Natural killer cell (primary cell): Measurements from ENCODE around the gene MFAP3L. TPM values are rescaled to one million over a fixed set of nuclear protein-coding genes. Genes with fewer than 3 reads are reported as not detected.

Source experiments
- ATAC-seq, 3 donors: fragments of 150-1000 bp in 2 of 3; fragments of 200-7000 bp in 1 of 3; cut with Tn5 transposase; 1 replicate in 1 of 3; 2 replicates in 2 of 3; pipeline ENCODE4 v1.10.0; 2021; ENCODE audit warnings: mild to moderate bottlenecking in 2 of 3, moderate library complexity in 2 of 3
- DNase-seq, 2 donors: peaks; one replicate each; pipeline versions ENCODE4 v3.0.0 to v3.0.0-alpha.2; 2013 to 2021; ENCODE audit warnings: mixed read lengths in 1 of 2
- H3K27ac ChIP-seq: one replicate; pipeline ENCODE4 v1.5.1; 2013; ENCODE audit warnings: mild to moderate bottlenecking, low read length
- H3K27me3 ChIP-seq: one replicate; pipeline ENCODE4 v1.6.1; 2013; ENCODE audit warnings: low read length; ENCODE audit not compliant: control insufficient read depth, insufficient read depth
- H3K36me3 ChIP-seq: one replicate; pipeline ENCODE4 v1.6.1; 2013; ENCODE audit warnings: low read length; ENCODE audit not compliant: control insufficient read depth, insufficient read depth
- H3K4me1 ChIP-seq: one replicate; pipeline ENCODE4 v1.6.1; 2013; ENCODE audit warnings: low read length; ENCODE audit not compliant: control insufficient read depth, insufficient read depth
- H3K4me3 ChIP-seq: one replicate; pipeline ENCODE4 v1.5.1; 2013; ENCODE audit warnings: low read length
- H3K9me3 ChIP-seq: one replicate; pipeline ENCODE4 v1.6.1; 2013; ENCODE audit warnings: low read length; ENCODE audit not compliant: control insufficient read depth, insufficient read depth
- H3K27ac Mint-ChIP-seq, 2 donors: one replicate each; pipeline ENCODE4 v1.8.0; 2022; ENCODE audit warnings: mild to moderate bottlenecking in 2 of 2, mixed read lengths in 2 of 2, moderate library complexity in 1 of 2
- H3K27me3 Mint-ChIP-seq, 2 donors: one replicate each; pipeline ENCODE4 v1.8.0; 2022; ENCODE audit warnings: low read depth in 2 of 2, mixed read lengths in 2 of 2
- H3K36me3 Mint-ChIP-seq: one replicate; pipeline ENCODE4 v1.8.0; 2022; ENCODE audit warnings: mixed read lengths
- H3K4me1 Mint-ChIP-seq, 2 donors: one replicate each; pipeline ENCODE4 v1.8.0; 2022; ENCODE audit warnings: mixed read lengths in 2 of 2
- H3K4me3 Mint-ChIP-seq: one replicate; pipeline ENCODE4 v1.8.0; 2022; ENCODE audit warnings: mild to moderate bottlenecking, moderate library complexity, mixed read lengths
- H3K9me3 Mint-ChIP-seq, 2 donors: one replicate each; pipeline ENCODE4 v1.8.0; 2022; ENCODE audit warnings: mixed read lengths in 2 of 2
- CTCF ChIP-seq: fragments of 200-600 bp; IDR thresholded peaks from one replicate; pipeline ENCODE4 v1.8.0; 2022; ENCODE audit warnings: antibody characterized with exemption
- WGBS: methylation state at CpG from one replicate; pipeline ENCODE4 v1.1.7; 2013; ENCODE audit warnings: missing lambda C conversion rate; ENCODE audit not compliant: insufficient coverage; 5-methylcytosine and 5-hydroxymethylcytosine counted together
- intact Hi-C: fragments of 100-400 bp; cut with micrococcal nuclease; formaldehyde crosslinking; loops from one replicate; pipeline ENCODE4 v1.14.2; 2022
- total RNA-seq, 4 donors: library from RNA; stranded (reverse); fragments of 120-200 nt in 1 of 4; gene quantifications; one replicate each; pipeline versions ENCODE4 v1.2.3 to v1.2.4, GENCODE V29; 2013 to 2022

Gene MFAP3L
- total RNA-seq, 3 donors from 2014 or later (not counting 1 experiment from before 2014, with no cell fraction given), result 2.8 to 5.6 (median 5.4) TPM

- no peak overlapping the region for H3K4me3 Mint-ChIP-seq
- WGBS, result 89% methylated on average over 2 of the region's 4 CpGs
These were observed 33.2 kb upstream of the MFAP3L start for GRCh38 chr4:170059421-170059820.

DNA sequence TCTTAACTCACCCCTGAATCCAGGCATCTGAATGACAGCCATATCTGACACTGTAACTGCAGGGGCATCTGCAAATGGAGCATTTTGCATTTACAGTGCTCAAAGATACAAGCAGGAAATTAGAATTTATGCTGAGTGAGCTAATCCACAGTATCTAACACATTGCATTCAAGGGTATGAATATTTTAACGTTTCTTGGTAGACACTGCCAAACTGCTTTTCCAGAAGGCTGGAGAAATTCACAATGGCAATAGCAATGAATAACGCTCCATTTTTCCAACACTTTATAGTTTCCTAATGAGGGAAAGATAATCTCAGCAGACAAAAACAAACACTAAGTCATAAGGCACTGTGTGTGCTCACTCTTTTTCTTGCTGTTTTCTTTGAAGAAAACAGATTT, 32.6 kb upstream of the MFAP3L start:
- WGBS, result 100% methylated on average over 1 of the region's 2 CpGs
- no peak overlapping the region for H3K4me3 ChIP-seq
- no peaks in the 10 kb centered on the region for H3K36me3 Mint-ChIP-seq

More at GRCh38 chr4:170059421-170059820, 33.2 kb upstream of the MFAP3L start:
- H3K9me3 ChIP-seq, result no peaks in the 10 kb centered on the region
- no peak for TF ChIP-seq CTCF
- intact Hi-C loops, result no loop called here
- H3K4me3 ChIP-seq, result no peak overlapping the region
- no peaks in the 10 kb centered on the region for H3K36me3 Mint-ChIP-seq
- H3K36me3 ChIP-seq, result no peaks in the 10 kb centered on the region
- no peaks in the 10 kb centered on the region for H3K4me1 ChIP-seq
- no peaks in the 10 kb centered on the region for H3K9me3 Mint-ChIP-seq
- H3K27me3 ChIP-seq, result no peaks in the 10 kb centered on the region
- no peak overlapping the region for H3K27ac Mint-ChIP-seq
- peaks cover 0 to 3% of the 10 kb centered on the region in 2 donors for H3K27me3 Mint-ChIP-seq
- no peak overlapping the region for H3K27ac ChIP-seq
- DNase-seq (no peak), ATAC-seq (no peak)
- H3K4me1 Mint-ChIP-seq, result no peaks in the 10 kb centered on the region

DNA sequence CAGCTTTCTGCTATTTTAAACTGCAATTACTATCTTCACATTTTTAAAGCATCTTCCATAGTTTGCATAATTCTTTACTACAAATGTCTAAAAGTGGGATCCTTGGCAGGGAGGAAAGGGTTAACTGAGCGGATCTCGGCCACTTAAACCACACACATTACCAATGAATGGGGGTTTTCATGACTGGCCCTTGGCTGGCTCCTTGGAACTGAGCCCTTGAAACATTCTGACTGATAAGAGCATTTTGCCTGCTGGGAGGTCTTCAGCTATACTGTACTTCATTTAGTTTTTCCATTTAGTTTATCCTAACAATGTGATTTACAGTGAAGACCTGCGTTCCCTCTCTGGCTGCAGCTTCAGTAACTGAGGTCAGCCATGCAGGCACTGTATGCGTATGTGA, 31.7 kb upstream of the MFAP3L start:
- no peak for ATAC-seq
- DNase-seq, result no peak
- intact Hi-C loops, result no loop called here
- H3K36me3 ChIP-seq, result no peaks in the 10 kb centered on the region
- TF ChIP-seq CTCF, result no peak
- H3K27ac Mint-ChIP-seq, result no peak overlapping the region
- WGBS, result 90% methylated on average over 4 of the region's 4 CpGs
- no peak overlapping the region for H3K4me3 Mint-ChIP-seq
- H3K36me3 Mint-ChIP-seq, result no peaks in the 10 kb centered on the region
- no peak overlapping the region for H3K4me3 ChIP-seq
- H3K4me1 ChIP-seq, result no peaks in the 10 kb centered on the region
- H3K4me1 Mint-ChIP-seq, result no peaks in the 10 kb centered on the region
- no peak overlapping the region for H3K27ac ChIP-seq
- peaks cover 1 to 2% of the 10 kb centered on the region in 2 donors for H3K27me3 Mint-ChIP-seq
- H3K27me3 ChIP-seq, result no peaks in the 10 kb centered on the region
- no peaks in the 10 kb centered on the region for H3K9me3 Mint-ChIP-seq
- no peaks in the 10 kb centered on the region for H3K9me3 ChIP-seq

More for the DNA sequence above, 32.6 kb upstream of the MFAP3L start:
- H3K9me3 ChIP-seq, result no peaks in the 10 kb centered on the region
- peaks cover 0 to 3% of the 10 kb centered on the region in 2 donors for H3K27me3 Mint-ChIP-seq
- DNase-seq (no peak), ATAC-seq (no peak)
- H3K4me3 Mint-ChIP-seq, result no peak overlapping the region
- no peak for TF ChIP-seq CTCF
- H3K4me1 ChIP-seq, result no peaks in the 10 kb centered on the region
- H3K36me3 ChIP-seq, result no peaks in the 10 kb centered on the region
- H3K9me3 Mint-ChIP-seq, result no peaks in the 10 kb centered on the region
- no peak overlapping the region for H3K27ac ChIP-seq
- H3K27ac Mint-ChIP-seq, result no peak overlapping the region
- intact Hi-C loops, result no loop called here
- H3K27me3 ChIP-seq, result no peaks in the 10 kb centered on the region
- no peaks in the 10 kb centered on the region for H3K4me1 Mint-ChIP-seq

DNA sequence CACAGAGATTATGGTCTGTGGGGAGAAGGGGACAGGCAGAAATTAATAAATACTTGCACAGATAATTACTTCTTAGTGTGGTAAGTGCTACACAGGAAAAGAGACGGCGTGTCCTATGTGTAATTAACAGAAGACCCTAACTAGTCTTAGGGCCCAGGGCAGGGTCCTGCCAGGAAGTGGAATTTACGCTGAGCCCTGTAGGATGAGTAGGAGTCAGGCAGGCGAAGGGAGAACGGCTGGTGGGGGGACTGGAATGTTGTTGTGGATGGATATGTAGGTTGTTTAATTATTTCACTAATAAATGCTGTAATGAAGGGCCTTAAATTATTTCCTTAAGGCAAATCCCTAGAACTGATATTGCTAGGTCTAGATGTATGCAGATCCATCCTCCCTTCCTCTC, 26.7 kb upstream of the MFAP3L start:
- no peak for DNase-seq
- no peak overlapping the region for H3K4me3 Mint-ChIP-seq
- no peak for TF ChIP-seq CTCF
- Histone ChIP-seq H3K9me3 (no peaks in the 10 kb centered on the region), H3K4me3 (no peak overlapping the region), H3K27me3 (no peaks in the 10 kb centered on the region), H3K27ac (no peak overlapping the region), H3K4me1 (no peaks in the 10 kb centered on the region), H3K36me3 (no peaks in the 10 kb centered on the region)
- intact Hi-C loops, result no loop called here
- 93% methylated on average over 5 of the region's 5 CpGs for WGBS
- H3K27me3 Mint-ChIP-seq, result peaks cover 5 to 10% of the 10 kb centered on the region in 2 donors
- H3K27ac Mint-ChIP-seq, result no peak overlapping the region
- no peaks in the 10 kb centered on the region for H3K4me1 Mint-ChIP-seq
- H3K36me3 Mint-ChIP-seq, result no peaks in the 10 kb centered on the region
- no peaks in the 10 kb centered on the region for H3K9me3 Mint-ChIP-seq
- ATAC-seq, result no peak
